K562 (cell line): ENCODE data around the gene DGAT2. TPM values are rescaled to one million over a fixed set of nuclear protein-coding genes. Genes with fewer than 3 reads are reported as not detected.

Source experiments
- ATAC-seq: fragments of 200-7000 bp; cut with Tn5 transposase; 3 replicates; pipeline ENCODE4 v1.9.1; 2020; ENCODE audit warnings: moderate library complexity
- BruUV-seq: library from RNA; stranded (reverse); fragments of 400-500 nt; replicated peaks from 2 replicates; lab custom pipeline; 2021; lab: Mats Ljungman, UMichigan
- CTCF ChIA-PET: fragments of 300-600 bp; formaldehyde crosslinking; extraction: SDS; loops from one replicate; lab custom pipeline; 2021; ENCODE audit warnings: low intra/inter-chr PET ratio; lab: Yijun Ruan, JAX
- POLR2A ChIA-PET: fragments of 300-600, 350-650 bp; sonication (Branson Sonifier 250); formaldehyde crosslinking; extraction: SDS; loops from one replicate; lab custom pipeline; 2021; ENCODE audit warnings: antibody characterized with exemption, inconsistent platforms; lab: Yijun Ruan, JAX
- DNase-seq, 4 experiments: peaks; one replicate each; pipeline versions ENCODE4 v3.0.0 to v3.0.0-alpha.2; 2011 to 2018; ENCODE audit warnings: low spot score in 3 of 4, mixed read lengths in 3 of 4; ENCODE audit errors: extremely low read depth in 1 of 4
- FAIRE-seq: peaks from 2 replicates; lab custom pipeline; 2011; peaks lifted over from hg19 to GRCh38; lab: Jason Lieb, UNC
- H2AFZ ChIP-seq: 2 replicates; pipeline ENCODE4 v1.6.0; 2011; ENCODE audit warnings: low read depth, low read length, control low read depth, inconsistent platforms
- H3K27ac ChIP-seq: fragments of 200-600 bp; 3 replicates; pipeline ENCODE4 v1.8.0; 2011; ENCODE audit warnings: low read depth, mild to moderate bottlenecking, control low read depth, inconsistent platforms, low read length, moderate library complexity, mixed read lengths; ENCODE audit errors: extremely low read depth
- H3K27me3 ChIP-seq, 2 experiments: fragments of 300-600 bp in 1 of 2; 2 replicates in 1 of 2; 3 replicates in 1 of 2; pipeline versions ENCODE4 v1.6.0 to v1.8.0; 2011; ENCODE audit warnings: inconsistent platforms in 2 of 2, low read length in 2 of 2, mild to moderate bottlenecking in 1 of 2, mixed read lengths in 1 of 2, moderate library complexity in 1 of 2; ENCODE audit not compliant: control insufficient read depth in 2 of 2, insufficient read depth in 2 of 2
- H3K36me3 ChIP-seq: fragments of 300-600 bp; 3 replicates; pipeline ENCODE4 v1.8.0; 2011; ENCODE audit warnings: mild to moderate bottlenecking, low read length, inconsistent platforms; ENCODE audit not compliant: control insufficient read depth, insufficient read depth
- H3K4me1 ChIP-seq, 2 experiments: fragments of 200-600 bp in 1 of 2; replicated peaks in 1 of 2; 2 replicates in 1 of 2; 3 replicates in 1 of 2; pipeline versions ENCODE4 v1.5.1 to v1.8.0; 2011; ENCODE audit warnings: inconsistent platforms in 2 of 2, low read length in 2 of 2, mild to moderate bottlenecking in 1 of 2, mixed read lengths in 1 of 2, moderate library complexity in 1 of 2; ENCODE audit not compliant: control insufficient read depth in 2 of 2, insufficient read depth in 2 of 2
- H3K4me2 ChIP-seq: 2 replicates; pipeline ENCODE4 v1.6.1; 2011; ENCODE audit warnings: low read length, control low read depth, inconsistent platforms, mixed read lengths; ENCODE audit not compliant: insufficient read depth
- H3K4me3 ChIP-seq: fragments of 200-600 bp; sonication (generic), shearing (Covaris generic); 2 replicates; pipeline ENCODE4 v1.5.1; 2016; ENCODE audit warnings: control low read depth, inconsistent platforms
- H3K79me2 ChIP-seq: fragments of 200-600 bp; 3 replicates; pipeline ENCODE4 v1.8.0; 2011; ENCODE audit warnings: low read length, inconsistent platforms; ENCODE audit not compliant: control insufficient read depth, insufficient read depth
- H3K9ac ChIP-seq, 2 experiments: 2 replicates each; pipeline versions ENCODE4 v1.6.0 to v1.6.1; 2011; ENCODE audit warnings: low read depth in 2 of 2, low read length in 2 of 2, control low read depth in 1 of 2, inconsistent platforms in 1 of 2, mild to moderate bottlenecking in 1 of 2, mixed read lengths in 1 of 2; ENCODE audit not compliant: insufficient read depth in 1 of 2
- H3K9me1 ChIP-seq: one replicate; pipeline ENCODE4 v1.6.0; 2011; ENCODE audit warnings: inconsistent platforms, mild to moderate bottlenecking, low read length, moderate library complexity; ENCODE audit not compliant: control insufficient read depth, insufficient read depth
- H3K9me3 ChIP-seq: replicated peaks from 2 replicates; pipeline ENCODE4 v1.5.1; 2011; ENCODE audit warnings: low read depth, low read length, inconsistent platforms; ENCODE audit not compliant: control insufficient read depth, insufficient read depth
- H4K20me1 ChIP-seq: replicated peaks from 2 replicates; pipeline ENCODE4 v1.6.1; 2011; ENCODE audit warnings: low read length, inconsistent platforms, mixed read lengths; ENCODE audit not compliant: control insufficient read depth, insufficient read depth
- FOXA3 ChIP-seq, 2 experiments: fragments of 450-650 bp in 1 of 2; sonication (generic) in 1 of 2; formaldehyde crosslinking; IDR thresholded peaks in 1 of 2; conservative IDR thresholded peaks in 1 of 2; 2 replicates each; pipeline versions ENCODE4 v1.4.0 to v1.8.0; 2020 to 2022; ENCODE audit warnings: mild to moderate bottlenecking in 2 of 2, missing genetic modification reagents in 1 of 2
- GTF2F1 ChIP-seq: IDR thresholded peaks from 2 replicates; pipeline ENCODE4 v1.6.1; 2011; ENCODE audit warnings: low read depth, low read length, improper control_type of control experiment
- SPI1 ChIP-seq: IDR thresholded peaks from 2 replicates; pipeline ENCODE4 v1.6.1; 2011; ENCODE audit warnings: low read depth, low read length, control low read depth, borderline replicate concordance
- ZNF24 ChIP-seq: fragments of 450-650 bp; IDR thresholded peaks from 2 replicates; pipeline ENCODE4 v1.6.1; 2016
- ZNF707 ChIP-seq: fragments of 250-450 bp; sonication (Bioruptor Pico); conservative IDR thresholded peaks from 2 replicates; pipeline ENCODE4 v1.8.0; 2022; ENCODE audit warnings: inconsistent platforms, mild to moderate bottlenecking, moderate library complexity
- WGBS: fragments of 100-300 bp; shearing (Covaris generic); methylation state at CpG from one replicate; pipeline ENCODE4 v1.1.6; 2016; ENCODE audit warnings: low coverage, mixed read lengths; ENCODE audit not compliant: insufficient coverage; ENCODE audit errors: missing lambda C conversion rate; 5-methylcytosine and 5-hydroxymethylcytosine counted together
- in situ Hi-C: fragments of 300-500 bp; cut with MboI; formaldehyde crosslinking; loops from 4 replicates; pipeline ENCODE4 v1.15.0; 2018; ENCODE audit warnings: inconsistent platforms, mixed read lengths
- intact Hi-C: fragments of 100-400 bp; cut with micrococcal nuclease; formaldehyde crosslinking; loops from 2 replicates; pipeline ENCODE4 v1.14.2; 2022
- polyA plus RNA-seq, 8 experiments: library from polyadenylated mRNA; depleted of rRNA in 4 of 8; stranded (reverse) in 5 of 8; unstranded in 3 of 8; fragments of >200 nt; fragmentation: Nextera tagmentation in 2 of 8; fragmentation: Illumina TruSeq in 1 of 8; extraction: Ambion mirVana in 2 of 8; extraction: Trizol in 1 of 8; gene quantifications; 2 replicates each; pipeline versions ENCODE4 v1.2.1 to v1.2.3, GENCODE V29; 2011 to 2014; ENCODE audit warnings: inconsistent platforms in 1 of 8, missing spikeins in 1 of 8
- total RNA-seq, 7 experiments: library from RNA; depleted of rRNA in 6 of 7; stranded (reverse); fragments of >200 nt in 6 of 7; fragmentation: Illumina TruSeq in 2 of 7; extraction: Trizol in 2 of 7; gene quantifications; 2 replicates each; pipeline versions ENCODE4 v1.2.1 to v1.2.3, GENCODE V29; 2011 to 2021; ENCODE audit warnings: low replicate concordance in 1 of 7

Gene DGAT2
- total and polyA plus RNA-seq, 9 of the 15 experiments (the other 6 are each of a cell fraction or from before 2014, with no cell fraction given), result 0.68 to 2.8 (median 1.8) TPM

- no peak for FAIRE-seq
- WGBS, result 35% methylated on average over 8 of the region's 8 CpGs
- no peak overlapping the region for H3K27ac ChIP-seq
Observed at GRCh38 chr11:75810637-75811390, 42.2 kb downstream of the DGAT2 start.

GRCh38 chr11:75811485-75811884, 42.9 kb downstream of the DGAT2 start:
- FAIRE-seq (no peak), ATAC-seq (no peak), DNase-seq (no peak)
- Histone ChIP-seq H3K4me3 (no peak overlapping the region), H3K9ac (no peak overlapping the region), H3K4me1 (peaks cover 14 to 22% of the 10 kb centered on the region in 2 experiments), H3K9me1 (no peaks in the 10 kb centered on the region), H3K79me2 (peaks cover 14% of the 10 kb centered on the region), H3K4me2 (no peak overlapping the region), H4K20me1 (no peaks in the 10 kb centered on the region), H2AFZ (peak overlapping the region; percentile 45), H3K27me3 (no peaks in the 10 kb centered on the region), H3K9me3 (no peaks in the 10 kb centered on the region), H3K27ac (no peak overlapping the region), H3K36me3 (no peaks in the 10 kb centered on the region)
- POLR2A ChIA-PET, result no interaction called here
- CTCF ChIA-PET, result no interaction called here
- BruUV-seq, result no TSS peak
- WGBS, result 39% methylated on average over 2 of the region's 2 CpGs
- intact Hi-C loops (no loop called here), in situ Hi-C loops (no loop called here)
- TF ChIP-seq FOXA3 (CRISPR knock-in tag; conservative IDR thresholded peaks at IDR 0.05 in 1 of 2, IDR thresholded peaks at IDR 0.05 in 1 of 2) (0 out of 4 replicates have a peak, but pooled peaks of 1 of the 2 experiments have one; percentile 20), ZNF707 (CRISPR knock-in tag) (no peak), SPI1 (peak; percentile 49; the same call in 1 of the 2 replicates)

More at GRCh38 chr11:75810637-75811390, 42.2 kb downstream of the DGAT2 start:
- Histone ChIP-seq H3K9me3 (no peaks in the 10 kb centered on the region), H4K20me1 (no peaks in the 10 kb centered on the region), H3K36me3 (no peaks in the 10 kb centered on the region), H2AFZ (peak overlapping the region; percentile 45), H3K9ac (no peak overlapping the region), H3K4me1 (peaks cover 14 to 20% of the 10 kb centered on the region in 2 experiments), H3K27me3 (no peaks in the 10 kb centered on the region), H3K9me1 (no peaks in the 10 kb centered on the region), H3K4me2 (no peak overlapping the region; the same call in 1 of the 2 replicates), H3K79me2 (peaks cover 8% of the 10 kb centered on the region), H3K4me3 (no peak overlapping the region)
- BruUV-seq, result no TSS peak
- intact Hi-C loops, result no loop called here
- in situ Hi-C loops, result no loop called here
- DNase-seq, result no peak
- ChIA-PET POLR2A (interaction anchor here (1.1 kb wide), 1 partner anchor 14 kb away, joined by 5 read pairs; no protein-coding TSS in a partner anchor), CTCF (no interaction called here)
- TF ChIP-seq GTF2F1, result no peak
- TF ChIP-seq ZNF24, result peak; percentile 43; the same call in 1 of the 2 replicates
- no peak for ATAC-seq
